GM08714 (cell line): Measurements from ENCODE around the gene MIAT.

ENCODE experiments used
- H3K4me3 ChIP-seq: fragments of 200-500 bp; sonication (Bioruptor generic); 2 replicates; pipeline ENCODE4 v1.5.1; 2014; ENCODE audit warnings: mild to moderate bottlenecking, low read length, inconsistent platforms
- ZNF274 ChIP-seq: IDR thresholded peaks from 2 replicates; pipeline ENCODE4 v1.6.1; 2012; ENCODE audit warnings: mild to moderate bottlenecking, low read depth, low read length

MIAT gene

GRCh38 chr22:26671317-26672059 lies 14.1 kb downstream of the MIAT start:
- TF ChIP-seq ZNF274 = no peak
- H3K4me3 ChIP-seq = peak overlapping the region; percentile 24; the same call in 1 of the 2 replicates

GRCh38 chr22:26672060-26672471 lies 14.7 kb downstream of the MIAT start:
- no peak for TF ChIP-seq ZNF274
- H3K4me3 ChIP-seq = peak overlapping the region; percentile 24; the same call in 1 of the 2 replicates

- TF ChIP-seq ZNF274 = no peak
- H3K4me3 ChIP-seq = peak overlapping the region; percentile 96
Observed at GRCh38 chr22:26672590-26673468, 15.4 kb downstream of the MIAT start.

- peak overlapping the region; percentile 96 for H3K4me3 ChIP-seq
- no peak for TF ChIP-seq ZNF274
Observed at GRCh38 chr22:26673486-26673885, 16.1 kb downstream of the MIAT start.

DNA sequence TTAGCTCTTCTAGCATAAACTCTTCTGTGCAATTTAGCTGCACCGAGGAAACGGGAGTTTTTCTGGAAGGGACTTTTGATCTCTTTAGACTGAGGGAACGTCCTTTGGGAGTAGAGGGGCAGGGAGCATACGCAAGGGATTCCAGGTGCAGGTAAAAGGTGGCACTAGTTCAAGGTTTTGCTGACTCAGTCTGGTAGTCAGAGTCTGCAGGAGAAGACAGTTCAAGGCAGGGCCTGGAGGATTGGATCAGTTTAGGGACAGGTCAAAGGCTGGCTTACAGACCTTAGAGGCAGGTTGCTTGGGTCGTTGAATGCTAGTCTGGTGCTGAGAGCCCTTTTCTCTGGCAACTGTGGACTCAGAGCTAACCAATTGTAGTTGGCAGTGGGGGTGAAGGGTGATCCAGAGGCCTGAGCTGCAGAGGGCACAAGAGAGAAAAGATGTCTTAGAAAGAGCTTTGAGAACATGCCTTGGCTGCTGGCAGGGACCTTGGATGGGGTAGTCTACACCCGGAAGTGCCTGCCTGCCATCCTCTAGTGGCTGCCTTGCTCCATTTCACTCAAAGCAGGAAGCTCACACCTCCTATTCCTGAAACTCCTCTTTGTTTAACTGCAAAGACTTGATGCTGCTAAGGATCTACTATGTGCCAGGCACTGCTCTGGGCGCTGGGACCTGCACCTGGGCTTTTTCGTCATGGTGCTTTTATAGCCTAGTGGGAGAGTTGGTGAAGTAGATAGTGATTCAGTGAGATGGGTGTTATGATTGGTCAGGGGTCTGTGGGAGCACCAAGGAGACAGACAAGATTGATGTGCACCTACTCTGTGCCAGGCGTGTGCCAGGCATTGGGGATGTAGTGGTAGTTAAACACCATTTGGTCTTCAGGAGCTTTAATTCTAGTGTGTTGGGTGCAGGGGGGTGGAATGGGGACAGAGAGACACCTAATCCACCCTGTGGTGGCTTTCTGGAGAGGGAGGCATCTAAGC lies 17.1 kb downstream of the MIAT start:
- TF ChIP-seq ZNF274 = no peak
- H3K4me3 ChIP-seq = peak overlapping the region; percentile 96

DNA sequence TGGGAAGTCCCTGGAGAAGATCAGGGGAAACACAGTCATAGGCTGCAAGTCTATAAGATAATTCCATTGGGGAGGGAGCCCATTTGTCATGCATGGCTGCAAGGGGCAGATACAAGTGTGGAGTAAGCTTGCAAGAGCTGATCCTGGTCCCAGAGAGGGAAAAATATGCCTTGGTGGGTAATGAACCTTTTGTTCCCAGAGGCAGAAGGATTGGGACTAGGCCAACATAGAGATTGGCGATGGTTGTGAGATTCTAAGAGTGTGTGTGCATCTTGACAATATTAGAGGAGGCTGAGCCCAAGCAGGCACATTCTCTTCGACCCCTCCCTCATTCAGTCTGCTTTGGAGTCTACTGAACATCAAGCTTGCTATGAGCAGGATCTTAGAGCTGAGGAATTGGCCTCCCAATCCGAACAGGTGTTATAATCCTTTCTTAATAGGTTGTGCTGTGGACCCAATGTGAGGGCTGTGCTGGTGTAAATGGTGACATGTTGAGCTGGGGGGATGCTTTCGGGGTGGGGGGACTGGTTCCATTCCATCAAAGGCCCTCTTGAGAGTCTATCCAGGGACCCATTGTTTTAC lies 18.4 kb downstream of the MIAT start:
- no peak overlapping the region for H3K4me3 ChIP-seq
- no peak for TF ChIP-seq ZNF274

- no peak overlapping the region for H3K4me3 ChIP-seq
- TF ChIP-seq ZNF274 = no peak
Observed at GRCh38 chr22:26677217-26677616, 19.8 kb downstream of the MIAT start.

- no peak for TF ChIP-seq ZNF274
Observed at GRCh38 chr22:26679003-26679629, 21.7 kb downstream of the MIAT start.

DNA sequence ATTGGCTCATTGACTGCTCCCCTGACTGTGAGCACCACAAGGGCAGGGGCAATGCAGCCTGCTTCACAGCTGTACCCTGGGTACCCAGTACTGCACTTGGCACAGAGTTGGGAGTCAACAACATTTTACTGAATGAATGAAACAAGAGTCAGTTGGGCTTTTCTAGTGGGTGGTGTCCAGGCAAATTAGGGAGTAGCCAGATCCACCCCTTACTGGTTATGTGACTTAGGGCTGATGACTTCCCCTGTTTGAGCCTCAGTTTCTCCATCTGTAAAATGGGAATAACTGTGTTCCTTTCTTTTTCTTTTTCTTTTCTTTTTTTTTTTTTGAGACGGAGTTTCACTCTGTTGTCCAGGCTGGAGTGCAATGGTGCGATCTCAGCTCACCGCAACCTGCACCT lies 23.1 kb downstream of the MIAT start:
- TF ChIP-seq ZNF274 = no peak
- no peak overlapping the region for H3K4me3 ChIP-seq

More at GRCh38 chr22:26679003-26679629, 21.7 kb downstream of the MIAT start:
- no peak overlapping the region for H3K4me3 ChIP-seq

DNA sequence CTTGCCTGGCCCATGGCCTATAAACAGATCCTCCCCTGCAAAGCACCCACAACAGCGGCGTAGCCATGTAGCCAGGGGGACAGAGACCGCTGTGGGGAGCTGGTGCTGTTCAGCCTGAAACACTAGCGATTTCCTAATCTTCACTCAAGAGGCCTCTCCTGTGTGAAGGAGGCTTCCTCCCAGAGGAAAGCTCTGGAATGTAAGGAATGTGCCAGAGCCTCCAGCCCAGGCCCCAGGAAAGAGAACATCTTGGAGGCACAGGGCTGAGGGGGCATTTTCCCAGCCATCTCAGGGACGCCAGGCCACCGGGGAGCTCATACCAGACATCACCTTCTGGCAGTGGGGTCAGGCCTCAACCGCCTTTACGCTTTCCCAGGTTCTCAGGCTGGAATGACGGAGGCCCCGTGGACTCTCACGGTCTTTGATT lies 24.0 kb downstream of the MIAT start:
- TF ChIP-seq ZNF274 = no peak

GRCh38 chr22:26684168-26684567 lies 26.8 kb downstream of the MIAT start:
- TF ChIP-seq ZNF274 = no peak
- no peak overlapping the region for H3K4me3 ChIP-seq

More for the DNA sequence above, 24.0 kb downstream of the MIAT start:
- H3K4me3 ChIP-seq = no peak overlapping the region

DNA sequence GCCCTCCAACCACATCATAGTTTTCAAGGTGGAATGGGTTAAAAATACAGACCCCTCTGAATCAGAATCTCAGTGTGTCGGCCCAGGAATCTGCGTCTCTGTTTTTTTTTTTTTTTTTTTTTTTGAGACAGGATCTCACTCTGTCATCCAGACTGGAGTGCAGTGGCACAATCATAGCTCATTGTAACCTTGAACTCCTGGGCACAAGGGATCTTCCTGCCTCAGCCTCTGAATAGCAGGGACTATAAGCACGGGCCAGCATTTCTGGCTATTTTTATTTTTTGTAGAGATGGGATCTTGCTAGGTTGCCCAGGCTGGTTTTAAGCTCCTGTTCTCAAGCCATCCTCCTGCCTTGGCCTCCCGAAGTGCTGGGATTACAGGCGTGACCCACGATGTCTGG lies 28.2 kb downstream of the MIAT start:
- no peak for TF ChIP-seq ZNF274
- H3K4me3 ChIP-seq = no peak overlapping the region

- H3K4me3 ChIP-seq = no peak overlapping the region
- TF ChIP-seq ZNF274 = no peak
Observed at GRCh38 chr22:26687439-26687838, 30.1 kb downstream of the MIAT start.
